Measurements from ENCODE around the gene GPX2.

Gene GPX2

GRCh38 chr14:64910847-64911495 lies 31.6 kb downstream of the GPX2 start:
- no peaks in the 10 kb centered on the region for H3K9me3 ChIP-seq (ENCODE audit: low read depth, low read length)
- TF ChIP-seq EZH2 (IDR thresholded peaks at IDR 0.05) = no peak
- H3K36me3 ChIP-seq (ENCODE audit: insufficient read depth, low read length) = no peaks in the 10 kb centered on the region
- H3K27ac ChIP-seq = no peak overlapping the region
- H3K9ac ChIP-seq (ENCODE audit: insufficient read length) = no peak overlapping the region
- no peak for DNase-seq (ENCODE audit: low read depth, low spot score)
- no peak overlapping the region for H3K4me3 ChIP-seq

GRCh38 chr14:64906022-64906421 lies 36.5 kb downstream of the GPX2 start:
- H3K4me3 ChIP-seq = peak overlapping the region; percentile 9; the same call in 1 of the 2 replicates
- TF ChIP-seq EZH2 (IDR thresholded peaks at IDR 0.05) (no peak), POLR2AphosphoS5 (IDR thresholded peaks at IDR 0.05; ENCODE audit: borderline replicate concordance, low read depth, low read length) (peak; percentile 19; the same call in 1 of the 2 replicates), FOXP2 (optimal IDR thresholded peaks at IDR 0.05; ENCODE audit: control extremely low read depth, extremely low read length, insufficient read depth) (no peak)
- DNase-seq (ENCODE audit: low read depth, low spot score) = peak; percentile 59
- H3K36me3 ChIP-seq (ENCODE audit: insufficient read depth, low read length) = no peaks in the 10 kb centered on the region
- H3K27ac ChIP-seq = no peak overlapping the region
- H3K9me3 ChIP-seq (ENCODE audit: low read depth, low read length) = no peaks in the 10 kb centered on the region
- H3K9ac ChIP-seq (ENCODE audit: insufficient read length) = no peak overlapping the region

GRCh38 chr14:64899958-64900357 lies 42.6 kb downstream of the GPX2 start:
- no peak for TF ChIP-seq EZH2 (IDR thresholded peaks at IDR 0.05)
- TF ChIP-seq FOXP2 (optimal IDR thresholded peaks at IDR 0.05; ENCODE audit: control extremely low read depth, extremely low read length, insufficient read depth) = no peak
- no peak for TF ChIP-seq POLR2AphosphoS5 (IDR thresholded peaks at IDR 0.05; ENCODE audit: borderline replicate concordance, low read depth, low read length)
- Histone ChIP-seq H3K9ac (ENCODE audit: insufficient read length) (no peak overlapping the region), H3K4me3 (no peak overlapping the region), H3K36me3 (ENCODE audit: insufficient read depth, low read length) (no peaks in the 10 kb centered on the region), H3K27ac (no peak overlapping the region), H3K9me3 (ENCODE audit: low read depth, low read length) (no peaks in the 10 kb centered on the region)
- DNase-seq (ENCODE audit: low read depth, low spot score) = no peak

- peak; percentile 64 for DNase-seq (ENCODE audit: low read depth, low spot score)
- Histone ChIP-seq H3K9me3 (ENCODE audit: low read depth, low read length) (no peaks in the 10 kb centered on the region), H3K36me3 (ENCODE audit: insufficient read depth, low read length) (no peaks in the 10 kb centered on the region), H3K9ac (ENCODE audit: insufficient read length) (no peak overlapping the region), H3K4me3 (no peak overlapping the region), H3K27ac (no peak overlapping the region)
- no peak for TF ChIP-seq FOXP2 (optimal IDR thresholded peaks at IDR 0.05; ENCODE audit: control extremely low read depth, extremely low read length, insufficient read depth)
- TF ChIP-seq POLR2AphosphoS5 (IDR thresholded peaks at IDR 0.05; ENCODE audit: borderline replicate concordance, low read depth, low read length) = no peak
- TF ChIP-seq EZH2 (IDR thresholded peaks at IDR 0.05) = no peak
These were observed 50.6 kb downstream of the GPX2 start for GRCh38 chr14:64891839-64892375.

GRCh38 chr14:64891173-64891838 lies 51.2 kb downstream of the GPX2 start:
- no peak for DNase-seq (ENCODE audit: low read depth, low spot score)
- no peaks in the 10 kb centered on the region for H3K9me3 ChIP-seq (ENCODE audit: low read depth, low read length)
- TF ChIP-seq POLR2AphosphoS5 (IDR thresholded peaks at IDR 0.05; ENCODE audit: borderline replicate concordance, low read depth, low read length) = no peak
- TF ChIP-seq EZH2 (IDR thresholded peaks at IDR 0.05) = no peak
- no peak for TF ChIP-seq FOXP2 (optimal IDR thresholded peaks at IDR 0.05; ENCODE audit: control extremely low read depth, extremely low read length, insufficient read depth)
- H3K27ac ChIP-seq = no peak overlapping the region
- no peaks in the 10 kb centered on the region for H3K36me3 ChIP-seq (ENCODE audit: insufficient read depth, low read length)
- H3K4me3 ChIP-seq = no peak overlapping the region
- H3K9ac ChIP-seq (ENCODE audit: insufficient read length) = no peak overlapping the region

- no peak for DNase-seq (ENCODE audit: low read depth, low spot score)
- no peak for TF ChIP-seq POLR2AphosphoS5 (IDR thresholded peaks at IDR 0.05; ENCODE audit: borderline replicate concordance, low read depth, low read length)
- TF ChIP-seq FOXP2 (optimal IDR thresholded peaks at IDR 0.05; ENCODE audit: control extremely low read depth, extremely low read length, insufficient read depth) = no peak
- TF ChIP-seq EZH2 (IDR thresholded peaks at IDR 0.05) = no peak
- no peaks in the 10 kb centered on the region for H3K36me3 ChIP-seq (ENCODE audit: insufficient read depth, low read length)
- no peak overlapping the region for H3K9ac ChIP-seq (ENCODE audit: insufficient read length)
- H3K9me3 ChIP-seq (ENCODE audit: low read depth, low read length) = no peaks in the 10 kb centered on the region
- H3K27ac ChIP-seq = no peak overlapping the region
- H3K4me3 ChIP-seq = no peak overlapping the region
These were observed 53.2 kb downstream of the GPX2 start for GRCh38 chr14:64889352-64889751.
